ENCODE data around the gene GPR89B. TPM values are rescaled to one million over a fixed set of nuclear protein-coding genes. Genes with fewer than 3 reads are reported as not detected.
"Not testable (repeated sequence)": the region's sequence is repeated elsewhere in the genome, so short reads cannot be mapped to it uniquely, and the experiment has no call there.

Gene GPR89B
- 10 to 100 TPM; 17.2 to 33.5 TPM for total RNA-seq

GRCh38 chr1:147928236-147929132, at the start of gene GPR89B:
GPR89B (plus strand) TSS chr1:147928420; CDS start chr1:147928537, 117 bp downstream.
- peaks cover 27 to 28% of the 10 kb centered on the region in 2 donors for H3K4me1 Mint-ChIP-seq (ENCODE audit: low read depth in 2 of 2)
- H3K4me3 Mint-ChIP-seq, result peak within 1 kb of the TSS; percentile 75
- peak; percentile 91 for DNase-seq (ENCODE audit: low spot score)
- H3K36me3 Mint-ChIP-seq, H3K27me3 Mint-ChIP-seq, H3K27ac Mint-ChIP-seq, H3K9me3 Mint-ChIP-seq: not testable (repeated sequence)
- peak; percentile 99 to 100 for ATAC-seq

DNA sequence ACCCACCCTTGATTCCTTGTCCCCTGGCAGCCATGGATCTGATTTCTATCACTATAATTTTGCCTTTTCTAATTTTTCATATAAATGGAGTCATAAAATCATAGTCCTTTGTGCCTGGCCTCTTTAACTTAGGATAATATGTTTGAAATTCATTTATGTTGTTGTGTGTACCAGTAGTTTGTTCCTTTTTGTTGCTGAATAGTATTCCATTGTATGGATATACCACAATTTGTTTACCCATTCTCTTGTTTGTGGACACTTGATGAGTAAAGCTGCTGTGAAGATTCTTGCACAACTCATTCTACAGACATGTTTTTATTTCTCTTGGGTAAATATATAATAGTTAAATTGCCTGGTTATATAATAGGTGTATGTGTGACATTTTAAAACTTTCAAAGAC, 48.3 kb upstream of the GPR89B start:
- Mint-ChIP-seq H3K36me3 (peaks cover 7% of the 10 kb centered on the region), H3K9me3 (no peaks in the 10 kb centered on the region), H3K27me3 (peaks cover 28 to 39% of the 10 kb centered on the region in 2 donors), H3K4me3 (no peak overlapping the region), H3K4me1 (ENCODE audit: low read depth in 2 of 2) (no peaks in the 10 kb centered on the region), H3K27ac (no peak overlapping the region)
- ATAC-seq (no peak), DNase-seq (ENCODE audit: low spot score) (no peak)

DNA sequence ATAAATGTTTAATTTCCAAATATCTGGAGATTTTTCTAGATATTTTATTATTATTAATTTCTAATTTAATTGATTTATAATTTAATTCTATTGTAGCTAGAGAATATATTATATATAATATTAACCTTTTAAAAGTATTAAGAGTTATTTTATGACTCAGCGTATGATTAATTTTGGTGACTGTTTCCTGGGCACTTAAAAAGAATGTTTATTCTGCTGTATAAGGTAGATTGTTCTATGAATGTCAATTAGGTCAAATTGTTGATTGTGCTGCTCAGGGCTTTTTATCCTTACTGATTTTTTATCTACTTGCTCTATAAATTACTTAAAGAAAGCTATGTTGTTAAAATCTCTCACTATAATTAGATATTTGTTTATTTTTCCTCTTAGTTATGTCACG, 45.7 kb upstream of the GPR89B start:
- ATAC-seq, result no peak
- Mint-ChIP-seq H3K36me3 (peaks cover 7% of the 10 kb centered on the region), H3K4me1 (ENCODE audit: low read depth in 2 of 2) (no peaks in the 10 kb centered on the region), H3K27me3 (peaks cover 19 to 24% of the 10 kb centered on the region in 2 donors), H3K9me3 (no peaks in the 10 kb centered on the region), H3K27ac (no peak overlapping the region), H3K4me3 (no peak overlapping the region)
- no peak for DNase-seq (ENCODE audit: low spot score)

- Mint-ChIP-seq H3K36me3 (no peaks in the 10 kb centered on the region), H3K4me3 (no peak overlapping the region), H3K4me1 (ENCODE audit: low read depth in 2 of 2) (no peaks in the 10 kb centered on the region), H3K27ac (no peak overlapping the region), H3K27me3 (peaks cover 8 to 14% of the 10 kb centered on the region in 2 donors), H3K9me3 (no peaks in the 10 kb centered on the region)
- peak; percentile 58 to 82 for ATAC-seq
- no peak for DNase-seq (ENCODE audit: low spot score)
Observed at GRCh38 chr1:147890177-147890790, 37.9 kb upstream of the GPR89B start.

- H3K36me3 Mint-ChIP-seq, result no peaks in the 10 kb centered on the region
- no peak for ATAC-seq
- no peak overlapping the region for H3K4me3 Mint-ChIP-seq
- peaks cover 8 to 14% of the 10 kb centered on the region in 2 donors for H3K27me3 Mint-ChIP-seq
- no peak for DNase-seq (ENCODE audit: low spot score)
- no peaks in the 10 kb centered on the region for H3K9me3 Mint-ChIP-seq
- H3K27ac Mint-ChIP-seq, result no peak overlapping the region
- no peaks in the 10 kb centered on the region for H3K4me1 Mint-ChIP-seq (ENCODE audit: low read depth in 2 of 2)
Observed at GRCh38 chr1:147891088-147891487, 37.1 kb upstream of the GPR89B start.

DNA sequence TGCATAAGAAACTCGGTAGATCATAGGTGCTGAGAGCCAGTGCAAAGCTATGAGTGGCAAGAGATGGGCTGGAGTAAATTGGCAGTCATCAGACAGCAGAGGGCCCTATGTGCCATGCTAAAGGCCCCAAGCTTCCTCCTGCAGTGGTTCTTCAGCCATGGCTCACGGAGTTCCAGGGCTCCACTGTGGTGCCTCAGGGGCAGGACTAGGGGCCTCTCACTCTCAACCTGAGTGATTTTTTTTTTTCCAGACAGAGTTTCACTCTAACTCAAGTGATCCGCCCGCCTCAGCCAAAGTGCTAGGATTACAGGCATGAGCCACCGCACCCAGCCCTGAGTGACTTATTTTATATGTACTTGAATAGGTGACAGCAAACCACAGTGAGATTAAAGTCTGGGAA, 36.0 kb upstream of the GPR89B start:
- no peaks in the 10 kb centered on the region for H3K9me3 Mint-ChIP-seq
- H3K4me3 Mint-ChIP-seq, result no peak overlapping the region
- H3K36me3 Mint-ChIP-seq, result no peaks in the 10 kb centered on the region
- H3K27ac Mint-ChIP-seq, result no peak overlapping the region
- H3K27me3 Mint-ChIP-seq, result peaks cover 8 to 14% of the 10 kb centered on the region in 2 donors
- ATAC-seq, result no peak
- DNase-seq (ENCODE audit: low spot score), result no peak
- H3K4me1 Mint-ChIP-seq (ENCODE audit: low read depth in 2 of 2), result no peaks in the 10 kb centered on the region

- peaks cover 6 to 13% of the 10 kb centered on the region in 2 donors for H3K27me3 Mint-ChIP-seq
- no peaks in the 10 kb centered on the region for H3K4me1 Mint-ChIP-seq (ENCODE audit: low read depth in 2 of 2)
- H3K36me3 Mint-ChIP-seq, result no peaks in the 10 kb centered on the region
- H3K9me3 Mint-ChIP-seq, result no peaks in the 10 kb centered on the region
- no peak overlapping the region for H3K4me3 Mint-ChIP-seq
- ATAC-seq (no peak), DNase-seq (ENCODE audit: low spot score) (no peak)
- no peak overlapping the region for H3K27ac Mint-ChIP-seq
Observed at GRCh38 chr1:147892731-147893214, 35.4 kb upstream of the GPR89B start.

GRCh38 chr1:147895123-147895522, 33.1 kb upstream of the GPR89B start:
- ATAC-seq (no peak), DNase-seq (ENCODE audit: low spot score) (no peak)
- H3K36me3 Mint-ChIP-seq, result no peaks in the 10 kb centered on the region
- H3K27me3 Mint-ChIP-seq, result peaks cover 7 to 8% of the 10 kb centered on the region in 2 donors
- H3K27ac Mint-ChIP-seq, result no peak overlapping the region
- H3K4me1 Mint-ChIP-seq (ENCODE audit: low read depth in 2 of 2), result no peaks in the 10 kb centered on the region
- H3K9me3 Mint-ChIP-seq, result no peaks in the 10 kb centered on the region
- H3K4me3 Mint-ChIP-seq, result no peak overlapping the region

DNA sequence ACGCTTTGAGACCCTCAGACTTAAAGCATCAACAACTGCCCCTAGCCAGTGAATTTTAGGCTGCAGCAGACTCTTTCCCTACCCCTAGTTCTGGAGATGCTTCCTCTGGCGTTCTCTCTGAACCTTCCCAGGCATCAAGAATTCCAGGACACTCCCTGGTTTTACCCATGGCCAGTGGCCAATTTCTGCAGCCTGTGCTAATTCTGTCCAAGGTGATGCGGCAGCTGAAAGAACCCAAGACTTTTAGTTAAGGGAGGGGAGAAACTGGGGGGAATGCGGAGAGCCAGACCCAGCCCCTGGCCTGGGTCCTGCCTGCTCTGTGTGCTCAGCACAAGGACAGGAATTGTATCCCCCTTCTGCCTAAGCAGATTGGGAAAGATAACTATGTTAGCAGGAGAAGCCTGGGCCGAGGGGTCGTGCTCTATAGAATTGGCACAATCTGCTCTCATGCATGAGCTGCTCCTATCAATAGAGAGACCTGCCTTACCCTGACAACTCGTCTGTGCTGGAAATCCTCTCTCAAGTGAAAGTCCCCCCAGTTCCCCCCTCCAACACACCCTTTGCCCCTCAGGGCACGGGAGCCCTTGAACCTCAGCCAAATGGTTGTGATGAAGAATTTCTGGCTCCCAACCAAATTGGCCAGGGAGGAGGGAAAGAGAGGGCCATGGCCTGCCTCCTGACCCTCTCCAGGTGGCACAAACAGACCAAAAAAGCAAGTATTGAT, 31.0 kb upstream of the GPR89B start:
- Mint-ChIP-seq H3K27me3 (peaks cover 7% of the 10 kb centered on the region in 2 donors), H3K4me1 (ENCODE audit: low read depth in 2 of 2) (no peaks in the 10 kb centered on the region), H3K27ac (no peak overlapping the region), H3K4me3 (no peak overlapping the region), H3K36me3 (no peaks in the 10 kb centered on the region), H3K9me3 (no peaks in the 10 kb centered on the region)
- DNase-seq (ENCODE audit: low spot score) (no peak), ATAC-seq (no peak)

GRCh38 chr1:147897789-147898188, 30.4 kb upstream of the GPR89B start:
- H3K9me3 Mint-ChIP-seq, result no peaks in the 10 kb centered on the region
- no peaks in the 10 kb centered on the region for H3K36me3 Mint-ChIP-seq
- ATAC-seq (no peak), DNase-seq (ENCODE audit: low spot score) (no peak)
- H3K4me1 Mint-ChIP-seq (ENCODE audit: low read depth in 2 of 2), result no peaks in the 10 kb centered on the region
- no peak overlapping the region for H3K27ac Mint-ChIP-seq
- peaks cover 7 to 8% of the 10 kb centered on the region in 2 donors for H3K27me3 Mint-ChIP-seq
- no peak overlapping the region for H3K4me3 Mint-ChIP-seq

- Mint-ChIP-seq H3K27me3 (peaks cover 0 to 10% of the 10 kb centered on the region in 2 donors), H3K36me3 (no peaks in the 10 kb centered on the region), H3K4me1 (ENCODE audit: low read depth in 2 of 2) (peaks cover 4 to 6% of the 10 kb centered on the region in 2 donors), H3K9me3 (no peaks in the 10 kb centered on the region), H3K27ac (no peak within 1 kb of the TSS), H3K4me3 (no peak within 1 kb of the TSS)
- ATAC-seq, result no peak
- DNase-seq (ENCODE audit: low spot score), result no peak
Observed at GRCh38 chr1:147902253-147902845, 25.9 kb upstream of the GPR89B start, which contains the start of gene GJA8. GJA8 (plus strand) TSS chr1:147902795; CDS start chr1:147907956, 5,161 bp downstream.

DNA sequence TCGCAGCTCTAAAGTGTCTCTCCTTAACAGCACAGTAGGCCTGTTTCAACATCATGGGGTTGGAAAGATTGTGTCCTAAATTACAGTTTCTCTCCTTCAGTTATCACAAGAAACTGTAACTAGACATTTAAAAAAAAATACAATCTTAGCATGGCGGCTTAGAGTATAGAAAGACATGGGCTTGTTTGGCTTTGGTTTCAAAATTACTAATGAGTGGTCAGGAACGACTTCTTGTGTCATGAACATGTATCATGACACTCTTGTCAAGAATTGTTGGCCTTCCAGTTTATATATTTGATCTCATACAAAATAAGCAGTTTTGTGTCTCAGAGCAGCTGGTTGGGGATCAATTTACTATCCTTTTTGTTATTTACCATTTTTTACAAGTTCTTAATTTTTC, 23.5 kb upstream of the GPR89B start:
- peak overlapping the region in 1 of 2 donors; percentile 39 for H3K27ac Mint-ChIP-seq
- no peak overlapping the region for H3K4me3 Mint-ChIP-seq
- peaks cover 6 to 12% of the 10 kb centered on the region in 2 donors for H3K27me3 Mint-ChIP-seq
- H3K36me3 Mint-ChIP-seq, result no peaks in the 10 kb centered on the region
- DNase-seq (ENCODE audit: low spot score) (no peak), ATAC-seq (peak in 1 of 2 donors; percentile 52)
- H3K4me1 Mint-ChIP-seq (ENCODE audit: low read depth in 2 of 2), result peaks cover 4 to 6% of the 10 kb centered on the region in 2 donors
- H3K9me3 Mint-ChIP-seq, result no peaks in the 10 kb centered on the region

- no peaks in the 10 kb centered on the region for H3K36me3 Mint-ChIP-seq
- ATAC-seq, result no peak
- peaks cover 9 to 18% of the 10 kb centered on the region in 2 donors for H3K27me3 Mint-ChIP-seq
- no peaks in the 10 kb centered on the region for H3K9me3 Mint-ChIP-seq
- no peak overlapping the region for H3K4me3 Mint-ChIP-seq
- H3K27ac Mint-ChIP-seq, result no peak overlapping the region
- no peak for DNase-seq (ENCODE audit: low spot score)
- H3K4me1 Mint-ChIP-seq (ENCODE audit: low read depth in 2 of 2), result peaks cover 4 to 6% of the 10 kb centered on the region in 2 donors
Observed at GRCh38 chr1:147907786-147908509, 20.3 kb upstream of the GPR89B start.

Data from natural killer cell treated with Interleukin-12 subunit alpha and Interleukin-12 subunit beta and Interleukin-15 and Interleukin-18, amount 100 ng/mL, for 72 hours (primary cell).